Activated T-helper 1 cell treated with anti-CD3 and anti-CD28 coated beads, Interleukin-12 subunit alpha, Interleukin-12 subunit beta, Interleukin-2, Interleukin-4 antibody, amounts not matched to agents 30 ng/mL and 10 ng/mL and 1 ng/mL, durations not matched to agents 14 hours and 24 hours and 36 hours (primary cell): Measurements from ENCODE around the gene FOXE3. TPM values are rescaled to one million over a fixed set of nuclear protein-coding genes. Genes with fewer than 3 reads are reported as not detected.

Source experiments
- total RNA-seq: library from RNA; stranded (reverse); gene quantifications from 2 replicates; pipeline ENCODE4 v1.2.3, GENCODE V29; 2022

The FOXE3 gene
- total RNA-seq, 1 donor from 2014 or later: not detected

Other genes with a start within 250 kb of the FOXE3 start
- not detected in 2 replicates for gene PDZK1IP1, start 226.2 kb upstream of the FOXE3 start, total RNA-seq
- not detected in 2 replicates for gene TAL1, start 184.1 kb upstream of the FOXE3 start, total RNA-seq
- gene STIL, start 102.1 kb upstream of the FOXE3 start, total RNA-seq: 25.8 and 26.3 TPM in 2 replicates
- 98.2 and 100.0 TPM in 2 replicates for gene CMPK1, start 82.5 kb upstream of the FOXE3 start, total RNA-seq
- gene FOXD2, start 21.8 kb downstream of the FOXE3 start, total RNA-seq: 0.17 and 0.21 TPM in 2 replicates